K562 (cell line): Measurements from ENCODE around the gene TARBP1. TPM values are rescaled to one million over a fixed set of nuclear protein-coding genes. Genes with fewer than 3 reads are reported as not detected.

ENCODE experiments used
- ARHGAP35 ChIP-seq: fragments of 450-650 bp; IDR thresholded peaks from 2 replicates; pipeline ENCODE4 v1.6.1; 2018; ENCODE audit not compliant: partially characterized antibody
- ATF4 ChIP-seq: fragments of 450-650 bp; formaldehyde crosslinking; IDR thresholded peaks from 2 replicates; pipeline ENCODE4 v1.4.0; 2022; ENCODE audit warnings: mild to moderate bottlenecking, moderate library complexity
- ATF6 ChIP-seq: sonication (generic); formaldehyde crosslinking; IDR thresholded peaks from 2 replicates; pipeline ENCODE4 v1.4.0; 2020; ENCODE audit warnings: mild to moderate bottlenecking, missing genetic modification reagents
- CBX5 ChIP-seq: IDR thresholded peaks from 2 replicates; pipeline ENCODE4 v1.6.1; 2014; ENCODE audit warnings: low read depth, borderline replicate concordance
- CHCHD3 ChIP-seq: fragments of 250-450 bp; sonication (Bioruptor Pico); IDR thresholded peaks from 2 replicates; pipeline ENCODE4 v2.1.2; 2022; ENCODE audit warnings: mild to moderate bottlenecking
- ELF4 ChIP-seq: fragments of 450-650 bp; formaldehyde crosslinking; IDR thresholded peaks from 2 replicates; pipeline ENCODE4 v1.4.0; 2022; ENCODE audit warnings: missing genetic modification characterization
- EZH2 ChIP-seq: IDR thresholded peaks from 2 replicates; pipeline ENCODE4 v1.6.1; 2012; ENCODE audit warnings: low read depth, mild to moderate bottlenecking, inconsistent platforms, low read length, borderline replicate concordance
- MYBL2 ChIP-seq, 2 experiments: fragments of 450-650 bp in 1 of 2; sonication (generic) in 1 of 2; formaldehyde crosslinking in 1 of 2; IDR thresholded peaks; 2 replicates each; pipeline versions ENCODE4 v1.6.1 to v1.8.1; 2017 to 2022; ENCODE audit warnings: borderline replicate concordance in 1 of 2, inconsistent platforms in 1 of 2, low read depth in 1 of 2, mild to moderate bottlenecking in 1 of 2, missing genetic modification reagents in 1 of 2, moderate library complexity in 1 of 2
- PURB ChIP-seq: sonication (generic); formaldehyde crosslinking; IDR thresholded peaks from 2 replicates; pipeline ENCODE4 v1.9.0; 2021; ENCODE audit warnings: low read depth, mild to moderate bottlenecking, missing genetic modification reagents
- SFPQ ChIP-seq: fragments of 200-400 bp; formaldehyde crosslinking; IDR thresholded peaks from 2 replicates; pipeline ENCODE4 v1.6.1; 2017; ENCODE audit warnings: mild to moderate bottlenecking, low read depth, low read length, moderate library complexity
- SREBF1 ChIP-seq: fragments of 150-350 bp; IDR thresholded peaks from 2 replicates; pipeline ENCODE4 v1.6.1; 2014; ENCODE audit warnings: antibody characterized with exemption, low read depth, low read length, borderline replicate concordance
- STAT5B ChIP-seq: fragments of 250-450 bp; sonication (Bioruptor Pico); IDR thresholded peaks from 2 replicates; pipeline ENCODE4 v1.8.0; 2021; ENCODE audit warnings: mild to moderate bottlenecking, inconsistent platforms
- STAT6 ChIP-seq: sonication (generic); formaldehyde crosslinking; IDR thresholded peaks from 2 replicates; pipeline ENCODE4 v1.8.1; 2023; ENCODE audit warnings: mild to moderate bottlenecking, missing genetic modification reagents
- TAL1 ChIP-seq: fragments of 450-650 bp; IDR thresholded peaks from 2 replicates; pipeline ENCODE4 v1.6.1; 2016; ENCODE audit warnings: mild to moderate bottlenecking
- THAP7 ChIP-seq: fragments of 250-450 bp; sonication (Bioruptor Pico); IDR thresholded peaks from 2 replicates; pipeline ENCODE4 v1.5.0; 2021
- TSC22D4 ChIP-seq: fragments of 450-650 bp; IDR thresholded peaks from 2 replicates; pipeline ENCODE4 v1.6.1; 2016; ENCODE audit warnings: missing genetic modification characterization, missing biosample characterization, control low read depth
- ZNF511 ChIP-seq: sonication (generic); formaldehyde crosslinking; IDR thresholded peaks from 2 replicates; pipeline ENCODE4 v1.8.0; 2022; ENCODE audit warnings: mild to moderate bottlenecking, missing genetic modification reagents
- ZNF551 ChIP-seq: fragments of 250-450 bp; sonication (Bioruptor Pico); IDR thresholded peaks from 2 replicates; pipeline ENCODE4 v1.5.0; 2021; ENCODE audit warnings: mild to moderate bottlenecking, moderate library complexity
- ZNF764 ChIP-seq: fragments of 250-450 bp; sonication (Bioruptor Pico); IDR thresholded peaks from 2 replicates; pipeline ENCODE4 v1.4.0; 2020; ENCODE audit warnings: low read depth, mild to moderate bottlenecking, moderate library complexity
- polyA plus RNA-seq, 8 experiments: library from polyadenylated mRNA; depleted of rRNA in 4 of 8; stranded (reverse) in 5 of 8; unstranded in 3 of 8; fragments of >200 nt; fragmentation: Nextera tagmentation in 2 of 8; fragmentation: Illumina TruSeq in 1 of 8; extraction: Ambion mirVana in 2 of 8; extraction: Trizol in 1 of 8; gene quantifications; 2 replicates each; pipeline versions ENCODE4 v1.2.1 to v1.2.3, GENCODE V29; 2011 to 2014; ENCODE audit warnings: inconsistent platforms in 1 of 8, missing spikeins in 1 of 8
- total RNA-seq, 7 experiments: library from RNA; depleted of rRNA in 6 of 7; stranded (reverse); fragments of >200 nt in 6 of 7; fragmentation: Illumina TruSeq in 2 of 7; extraction: Trizol in 2 of 7; gene quantifications; 2 replicates each; pipeline versions ENCODE4 v1.2.1 to v1.2.3, GENCODE V29; 2011 to 2021; ENCODE audit warnings: low replicate concordance in 1 of 7

The TARBP1 gene
- total and polyA plus RNA-seq, 9 of the 15 experiments (the other 6 are each of a cell fraction or from before 2014, with no cell fraction given) = 8.8 to 48.0 (median 22.9) TPM

GRCh38 chr1:234372011-234372757 lies 106.8 kb downstream of the TARBP1 start (continued):
- TF ChIP-seq THAP7 (no peak), ATF4 (CRISPR knock-in tag) (peak; percentile 29; the same call in 1 of the 2 replicates), ELF4 (CRISPR knock-in tag) (no peak), ZNF764 (no peak), SFPQ (no peak), PURB (no peak), MYBL2 (IDR thresholded peaks at IDR 0.05; ENCODE audit: low read depth) (no peak), MYBL2 (CRISPR knock-in tag; IDR thresholded peaks at IDR 0.05; ENCODE audit: borderline replicate concordance) (no peak), ZNF551 (CRISPR knock-in tag) (no peak), EZH2 (no peak), CBX5 (no peak), STAT5B (no peak), SREBF1 (no peak), ZNF511 (no peak), CHCHD3 (CRISPR knock-in tag) (no peak), TAL1 (no peak), STAT6 (CRISPR knock-in tag) (no peak), ATF6 (CRISPR knock-in tag) (no peak), ARHGAP35 (no peak), TSC22D4 (tag) (no peak)
